ENCODE measurements around the gene TUBGCP5.

Gene TUBGCP5

DNA sequence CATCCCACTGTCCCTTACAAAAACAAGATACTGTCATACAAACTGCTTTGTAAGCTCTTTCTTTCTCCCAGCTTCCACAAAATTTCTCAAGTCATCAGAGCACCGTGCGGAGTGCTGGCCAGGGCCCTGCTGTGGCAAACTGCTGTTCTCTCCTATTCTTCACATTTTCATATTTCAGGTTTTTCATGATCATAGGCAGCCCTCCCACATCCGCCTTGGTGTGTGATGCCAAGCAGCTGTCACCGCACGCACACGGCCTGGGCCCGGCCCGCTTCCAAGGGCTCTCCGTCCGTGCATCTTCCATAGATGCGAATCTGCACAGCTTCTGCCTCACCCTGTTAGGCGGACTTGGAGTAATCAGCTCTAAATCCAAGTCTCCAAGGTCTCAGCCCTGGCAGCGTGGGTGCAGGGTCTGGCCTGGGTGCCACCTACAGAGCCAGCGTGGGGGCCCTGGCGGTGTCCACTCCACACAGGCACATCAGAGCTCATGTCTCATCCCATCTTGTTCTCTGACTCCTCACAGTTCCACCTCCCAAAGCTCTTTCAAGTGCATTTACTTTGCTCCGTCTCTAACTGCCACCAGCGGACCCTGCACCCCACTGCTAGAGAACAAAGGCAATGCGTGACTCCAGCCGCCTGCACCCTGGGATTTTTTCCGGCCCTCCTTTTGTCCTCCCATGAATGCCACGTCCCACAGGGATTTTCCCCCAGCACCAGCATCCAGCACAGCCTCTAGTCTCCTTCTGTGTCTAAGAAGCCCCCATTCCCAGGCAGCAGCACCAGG, 86.4 kb downstream of the TUBGCP5 start:
- DNase-seq (ENCODE audit: low read depth in 2 of 2): no peak

DNA sequence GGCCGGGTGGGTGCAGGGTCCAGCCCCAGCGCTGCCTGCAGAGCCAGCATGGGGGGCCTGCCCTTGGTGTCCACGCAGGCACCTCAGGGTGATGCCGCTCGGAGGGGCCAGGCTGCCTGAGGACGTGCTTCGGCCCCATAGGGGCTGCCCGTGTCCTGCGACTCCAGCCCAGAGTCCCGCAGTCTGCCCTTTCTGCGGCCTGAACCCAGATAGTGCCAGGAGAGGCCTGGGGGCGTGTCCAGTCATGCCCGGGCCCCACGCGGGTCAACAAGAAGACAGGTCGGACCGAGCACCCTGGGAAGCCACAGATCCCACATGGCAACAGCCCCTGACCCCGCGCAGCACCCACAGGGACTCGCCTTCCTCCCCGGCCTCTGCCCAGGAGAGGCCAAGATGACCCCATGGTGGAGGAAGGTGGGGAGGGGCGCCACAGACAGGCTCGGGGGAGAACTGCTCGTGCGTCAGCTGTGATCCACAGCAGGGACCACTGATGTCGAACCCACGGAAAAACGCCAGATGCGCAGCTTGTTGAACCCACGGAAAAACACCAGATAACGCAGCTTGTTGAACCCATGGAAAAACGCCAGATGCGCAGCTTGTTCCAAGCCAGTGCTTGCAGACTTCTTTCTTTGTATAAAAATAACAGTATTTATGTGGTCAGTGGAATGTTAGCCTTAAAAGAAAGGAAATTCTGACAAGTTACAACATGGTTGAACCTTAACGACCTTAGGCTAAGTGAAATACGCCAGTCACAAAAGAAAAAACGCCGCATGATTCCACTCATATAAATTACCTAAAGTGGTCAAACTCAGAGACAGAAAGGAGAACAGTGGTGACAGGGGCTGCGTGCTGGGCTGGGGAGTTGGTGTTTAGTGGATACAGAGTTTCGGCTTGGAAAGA, 87.7 kb downstream of the TUBGCP5 start:
- DNase-seq (ENCODE audit: low read depth in 2 of 2): no peak

DNA sequence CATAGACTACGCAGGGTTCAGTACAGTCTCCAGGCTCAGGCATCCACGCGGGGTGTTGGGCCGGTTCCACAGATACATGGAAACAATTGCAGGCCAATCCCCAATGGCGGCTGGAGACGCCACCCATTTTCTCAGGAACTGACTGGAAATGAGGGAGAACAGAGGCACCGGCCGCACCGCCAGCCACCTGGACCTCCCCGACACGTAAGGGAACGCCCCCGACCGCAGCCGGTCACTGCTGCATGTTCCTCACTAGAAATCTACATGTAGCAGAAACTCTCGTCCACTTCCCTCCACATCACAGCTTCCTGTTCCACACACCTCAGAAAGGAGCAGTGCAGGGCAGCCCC, 88.4 kb downstream of the TUBGCP5 start:
- DNase-seq (ENCODE audit: low read depth in 2 of 2): no peak

DNA sequence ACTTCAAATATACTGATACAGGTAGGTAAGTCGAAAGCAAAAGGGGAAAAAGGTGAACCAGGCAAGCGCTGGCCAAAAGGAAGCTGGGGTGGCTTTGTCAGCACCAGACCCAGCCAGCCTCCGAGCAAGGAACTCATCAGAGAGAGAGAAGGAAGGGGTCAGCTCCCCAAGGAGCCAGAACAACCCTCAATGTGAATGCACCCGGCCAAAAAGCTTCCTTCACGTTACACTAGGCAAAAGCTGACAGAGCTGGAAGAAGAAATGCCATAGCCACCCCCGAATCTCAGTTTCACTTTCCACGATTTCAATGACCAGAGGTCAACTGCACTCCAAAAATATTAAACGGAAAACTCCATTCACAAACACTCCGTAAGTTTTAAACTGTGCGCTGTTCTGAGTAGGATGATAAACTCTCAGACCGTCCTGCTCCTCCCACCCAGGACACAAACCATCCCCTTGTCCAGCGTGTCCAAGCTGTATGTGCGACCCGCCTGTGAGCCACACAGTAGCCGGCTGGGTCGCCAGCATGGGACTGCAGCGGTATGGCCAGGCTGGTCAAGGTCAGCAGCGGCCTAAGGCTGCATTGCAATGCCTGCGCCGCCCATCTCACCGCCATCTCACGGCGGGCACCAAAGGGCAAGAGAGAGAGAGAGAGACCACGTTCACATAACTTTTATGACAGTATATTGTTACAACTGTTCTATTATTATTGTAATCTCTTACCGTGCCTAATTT, 88.9 kb downstream of the TUBGCP5 start:
- DNase-seq (ENCODE audit: low read depth in 2 of 2): no peak
